Endothelial cell of umbilical vein (primary cell): Measurements from ENCODE around the gene TMEM129. TPM values are rescaled to one million over a fixed set of nuclear protein-coding genes. Genes with fewer than 3 reads are reported as not detected.

Experiments used
- BruUV-seq: library from RNA; stranded (reverse); fragments of 400-500 nt; replicated peaks from 2 replicates; lab custom pipeline; 2021; lab: Mats Ljungman, UMichigan
- CTCF ChIA-PET: fragments of 300-600, 350-600 bp; sonication (Branson Sonifier 250); formaldehyde crosslinking; loops from one replicate; lab custom pipeline; 2021; ENCODE audit warnings: antibody characterized with exemption, inconsistent platforms; lab: Charles Lee
- POLR2A ChIA-PET: fragments of 300-600, 350-600 bp; sonication (Branson Sonifier 250); formaldehyde crosslinking; loops from one replicate; lab custom pipeline; 2021; ENCODE audit warnings: antibody characterized with exemption, inconsistent platforms; lab: Charles Lee
- DNase-seq: peaks from one replicate; pipeline ENCODE4 v3.0.0-alpha.2; 2011; ENCODE audit warnings: low read depth, low spot score
- FAIRE-seq: peaks from 2 replicates; lab custom pipeline; 2011; peaks lifted over from hg19 to GRCh38; lab: Jason Lieb, UNC
- H2AFZ ChIP-seq: 2 replicates; pipeline ENCODE4 v1.6.0; 2012; ENCODE audit warnings: low read depth, low read length, control low read depth, inconsistent platforms
- H3K27ac ChIP-seq: 2 replicates; pipeline ENCODE4 v1.5.1; 2011; ENCODE audit warnings: low read depth, mild to moderate bottlenecking, control low read depth, low read length, moderate library complexity; ENCODE audit not compliant: insufficient read depth
- H3K27me3 ChIP-seq, 2 experiments: 2 replicates each; pipeline versions ENCODE4 v1.6.0 to v1.6.1; 2011; ENCODE audit warnings: low read length in 2 of 2, mixed read lengths in 1 of 2; ENCODE audit not compliant: control insufficient read depth in 2 of 2, insufficient read depth in 2 of 2
- H3K36me3 ChIP-seq, 2 experiments: 2 replicates in 1 of 2; 3 replicates in 1 of 2; pipeline ENCODE4 v1.5.1; 2011; ENCODE audit warnings: low read length in 2 of 2, mild to moderate bottlenecking in 1 of 2, moderate library complexity in 1 of 2; ENCODE audit not compliant: control insufficient read depth in 2 of 2, insufficient read depth in 2 of 2; ENCODE audit errors: extremely low read depth in 1 of 2
- H3K4me1 ChIP-seq: 3 replicates; pipeline ENCODE4 v1.5.1; 2011; ENCODE audit warnings: mild to moderate bottlenecking, low read length; ENCODE audit not compliant: control insufficient read depth, insufficient read depth; ENCODE audit errors: extremely low read depth
- H3K4me2 ChIP-seq: 2 replicates; pipeline ENCODE4 v1.6.1; 2011; ENCODE audit warnings: low read length, control low read depth, mixed read lengths; ENCODE audit not compliant: insufficient read depth
- H3K4me3 ChIP-seq, 3 experiments: fragments of 200-600 bp in 1 of 3; sonication (generic), shearing (Covaris generic) in 1 of 3; replicated peaks in 1 of 3; 2 replicates each; pipeline ENCODE4 v1.5.1; 2011 to 2016; ENCODE audit warnings: control low read depth in 3 of 3, low read length in 3 of 3, mild to moderate bottlenecking in 2 of 3, inconsistent platforms in 1 of 3, low read depth in 1 of 3, moderate library complexity in 1 of 3; ENCODE audit not compliant: insufficient read depth in 1 of 3
- H3K79me2 ChIP-seq: 2 replicates; pipeline ENCODE4 v1.6.0; 2012; ENCODE audit warnings: low read length, inconsistent platforms; ENCODE audit not compliant: control insufficient read depth, insufficient read depth
- H3K9ac ChIP-seq: replicated peaks from 2 replicates; pipeline ENCODE3; 2011; ENCODE audit warnings: low read length, control low read depth; ENCODE audit not compliant: insufficient read depth; ENCODE audit errors: extremely low read depth
- H3K9me1 ChIP-seq: replicated peaks from 3 replicates; pipeline ENCODE4 v1.6.0; 2011; ENCODE audit warnings: mild to moderate bottlenecking, low read length; ENCODE audit not compliant: control insufficient read depth, insufficient read depth; ENCODE audit errors: extremely low read depth
- H3K9me3 ChIP-seq: replicated peaks from 2 replicates; pipeline ENCODE4 v1.5.1; 2012; ENCODE audit warnings: low read length, inconsistent platforms; ENCODE audit not compliant: control insufficient read depth, insufficient read depth
- H4K20me1 ChIP-seq: replicated peaks from 2 replicates; pipeline ENCODE3; 2011; ENCODE audit warnings: mild to moderate bottlenecking, low read length; ENCODE audit not compliant: control insufficient read depth, insufficient read depth; ENCODE audit errors: extremely low read depth
- CTCF ChIP-seq, 2 donors: IDR thresholded peaks; 1 replicate in 1 of 2; 2 replicates in 1 of 2; pipeline ENCODE4 v1.5.1; 2011; ENCODE audit warnings: low read length in 2 of 2, mild to moderate bottlenecking in 2 of 2, moderate library complexity in 2 of 2, control low read depth in 1 of 2, inconsistent platforms in 1 of 2, low read depth in 1 of 2; ENCODE audit not compliant: insufficient read depth in 1 of 2; ENCODE audit errors: extremely low read depth in 1 of 2
- EZH2 ChIP-seq: IDR thresholded peaks from 2 replicates; pipeline ENCODE4 v1.6.1; 2012; ENCODE audit warnings: borderline replicate concordance, low read depth, mild to moderate bottlenecking, moderate library complexity, low read length, inconsistent platforms; ENCODE audit not compliant: severe bottlenecking
- FOS ChIP-seq: IDR thresholded peaks from 2 replicates; pipeline ENCODE4 v1.6.1; 2011; ENCODE audit warnings: mild to moderate bottlenecking, low read length, moderate library complexity, borderline replicate concordance; ENCODE audit not compliant: insufficient read depth
- GATA2 ChIP-seq: IDR thresholded peaks from 2 replicates; pipeline ENCODE4 v1.7.0; 2011; ENCODE audit warnings: low read depth, mild to moderate bottlenecking, moderate library complexity, mixed read lengths, low read length; ENCODE audit not compliant: insufficient read length, insufficient read depth
- JUN ChIP-seq: IDR thresholded peaks from 2 replicates; pipeline ENCODE4 v1.6.1; 2011; ENCODE audit warnings: borderline replicate concordance, low read depth; ENCODE audit not compliant: insufficient read length, insufficient read depth
- MAX ChIP-seq: IDR thresholded peaks from 2 replicates; pipeline ENCODE4 v1.6.1; 2011; ENCODE audit not compliant: insufficient read depth, insufficient read length
- MYC ChIP-seq: IDR thresholded peaks from one replicate; pipeline ENCODE4 v1.6.1; 2011; ENCODE audit warnings: mild to moderate bottlenecking, low read depth, low read length
- POLR2A ChIP-seq: IDR thresholded peaks from 2 replicates; pipeline ENCODE4 v1.6.1; 2012; ENCODE audit warnings: low read depth, mild to moderate bottlenecking, control low read depth, low read length
- POLR2AphosphoS5 ChIP-seq: IDR thresholded peaks from 2 replicates; pipeline ENCODE4 v1.6.1; 2012; ENCODE audit warnings: low read depth, mild to moderate bottlenecking, control low read depth, low read length, moderate library complexity; ENCODE audit not compliant: insufficient read depth
- dilution Hi-C: fragments of 300-500 bp; cut with MboI; formaldehyde crosslinking; loops from one replicate; pipeline ENCODE4 v1.15.0; 2019; ENCODE audit warnings: low sequenced_read_pairs; ENCODE audit not compliant: extremely low pct_ligation_motif_present
- intact Hi-C: fragments of 100-400 bp; cut with micrococcal nuclease; formaldehyde crosslinking; loops from one replicate; pipeline ENCODE4 v1.10.0; 2022
- polyA plus RNA-seq, 4 experiments: library from polyadenylated mRNA; depleted of rRNA in 3 of 4; stranded (reverse) in 3 of 4; unstranded in 1 of 4; fragments of >200 nt; gene quantifications; 2 replicates each; pipeline versions ENCODE4 v1.2.1 to v1.2.3, GENCODE V29; 2011 to 2012; ENCODE audit warnings: missing spikeins in 1 of 4
- total RNA-seq: library from RNA; stranded (reverse); gene quantifications from 2 replicates; pipeline ENCODE4 v1.2.3, GENCODE V29; 2021

The TMEM129 gene
- total and polyA plus RNA-seq, 2 donors (not counting 3 experiments of a cell fraction or from before 2014, with no cell fraction given): 23.2 to 33.2 TPM

- no peak overlapping the region for H3K27ac ChIP-seq
- H3K4me2 ChIP-seq: no peak overlapping the region
- ChIA-PET CTCF (no interaction called here), POLR2A (no interaction called here)
- H3K36me3 ChIP-seq: peaks cover 0 to 2% of the 10 kb centered on the region in 2 experiments
- no peak for DNase-seq
- H3K9me1 ChIP-seq: no peaks in the 10 kb centered on the region
- H3K4me1 ChIP-seq: peaks cover 10% of the 10 kb centered on the region
- no peak overlapping the region for H3K9ac ChIP-seq
- intact Hi-C loops: loop anchor here (2.0 kb wide), 1 partner anchor 27 kb away; the partner anchor contains the start of gene SLBP
- H3K27me3 ChIP-seq: no peaks in the 10 kb centered on the region
- no peak overlapping the region for H2AFZ ChIP-seq
- TF ChIP-seq POLR2AphosphoS5: no peak
- TF ChIP-seq FOS: no peak
- no peak for TF ChIP-seq MYC
- no peak for TF ChIP-seq POLR2A
- no peak for TF ChIP-seq EZH2
- no peak for TF ChIP-seq JUN
- no peak for TF ChIP-seq CTCF (IDR thresholded peaks at IDR 0.05; ENCODE audit: extremely low read depth in 1 of 2, insufficient read depth in 1 of 2, low read depth in 1 of 2, low read length in 2 of 2)
- TF ChIP-seq MAX: no peak
- TF ChIP-seq GATA2: no peak
- no peaks in the 10 kb centered on the region for H4K20me1 ChIP-seq
- no peak overlapping the region for H3K4me3 ChIP-seq
- dilution Hi-C loops: no loop called here
- BruUV-seq: no TSS peak
- H3K79me2 ChIP-seq: no peaks in the 10 kb centered on the region
- H3K9me3 ChIP-seq: no peaks in the 10 kb centered on the region
- no peak for FAIRE-seq
Observed at GRCh38 chr4:1685235-1686150, 35.6 kb downstream of the TMEM129 start.
